Glomerular visceral epithelial cell (primary cell): Measurements from ENCODE around the gene DNAJC7.

Experiments used
- DNase-seq: peaks from one replicate; pipeline ENCODE4 v3.0.0-alpha.2; 2016; ENCODE audit errors: extremely low spot score

The DNAJC7 gene

DNA sequence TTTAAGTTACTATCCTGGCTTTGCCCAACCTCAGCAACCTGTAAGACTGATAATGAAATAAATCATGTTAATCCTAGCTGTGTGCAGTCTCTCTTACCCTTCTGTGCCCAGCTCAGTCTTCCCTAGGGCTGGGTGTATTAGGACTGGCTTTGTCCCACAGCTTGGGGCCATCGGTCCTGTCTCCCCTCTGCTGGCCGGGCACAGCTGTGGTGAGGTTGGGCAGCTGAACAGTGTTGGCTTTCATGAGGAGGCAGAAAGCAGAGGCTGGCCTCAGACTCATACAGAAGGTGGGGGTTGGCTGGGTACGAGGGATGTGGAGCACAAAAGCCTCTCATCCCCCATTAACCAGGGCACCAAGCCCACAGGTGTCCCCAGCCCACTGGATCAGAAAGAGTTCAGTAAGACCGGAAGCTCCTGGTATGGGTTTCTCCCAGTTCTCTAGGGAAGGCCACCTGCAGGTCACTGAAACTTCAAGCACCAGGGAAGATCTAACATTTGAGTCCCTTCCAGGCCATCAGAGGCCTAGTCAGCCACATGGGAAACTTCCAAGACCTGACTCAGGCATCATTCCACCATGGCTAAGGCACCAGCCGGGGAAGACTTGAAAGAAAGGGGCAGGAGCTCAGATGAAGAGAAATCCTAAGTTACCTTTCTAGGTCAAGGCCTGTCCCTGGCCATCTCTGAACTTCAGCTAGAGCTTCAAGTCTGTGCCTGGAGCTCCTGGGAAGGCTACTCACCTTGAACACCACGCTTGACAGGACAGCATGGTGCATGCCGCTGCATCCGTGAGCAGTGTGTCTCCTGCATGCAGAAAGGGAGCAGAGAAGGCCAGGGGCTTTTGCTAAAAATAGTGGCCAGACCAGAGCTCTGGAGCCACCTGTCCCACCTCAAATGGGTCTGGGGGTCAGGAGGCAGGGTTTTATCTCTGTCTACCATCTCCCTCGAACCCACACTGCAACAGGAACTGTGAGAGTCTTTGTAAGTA, 41.8 kb downstream of the DNAJC7 start:
- no peak for DNase-seq

DNA sequence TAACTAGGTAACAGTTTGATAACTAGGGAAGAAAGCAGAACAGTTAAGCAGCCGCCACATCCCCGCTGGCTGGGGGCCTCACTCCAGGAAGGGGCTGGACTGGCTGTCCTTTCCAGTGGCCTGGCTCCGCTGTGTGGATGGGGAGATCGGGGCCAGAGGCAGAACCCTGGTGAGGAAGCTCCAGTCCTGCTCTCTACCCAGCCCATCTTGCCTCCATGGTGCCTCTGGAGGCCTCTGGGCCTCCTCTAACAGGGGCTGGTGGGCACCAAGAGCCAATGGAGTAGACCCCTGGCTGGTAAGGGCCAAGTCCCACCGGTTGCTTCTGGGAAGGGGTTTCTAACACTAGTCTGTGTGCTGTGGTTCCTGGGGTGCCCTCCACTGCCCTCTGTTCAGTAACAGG, 42.6 kb downstream of the DNAJC7 start:
- no peak for DNase-seq

DNA sequence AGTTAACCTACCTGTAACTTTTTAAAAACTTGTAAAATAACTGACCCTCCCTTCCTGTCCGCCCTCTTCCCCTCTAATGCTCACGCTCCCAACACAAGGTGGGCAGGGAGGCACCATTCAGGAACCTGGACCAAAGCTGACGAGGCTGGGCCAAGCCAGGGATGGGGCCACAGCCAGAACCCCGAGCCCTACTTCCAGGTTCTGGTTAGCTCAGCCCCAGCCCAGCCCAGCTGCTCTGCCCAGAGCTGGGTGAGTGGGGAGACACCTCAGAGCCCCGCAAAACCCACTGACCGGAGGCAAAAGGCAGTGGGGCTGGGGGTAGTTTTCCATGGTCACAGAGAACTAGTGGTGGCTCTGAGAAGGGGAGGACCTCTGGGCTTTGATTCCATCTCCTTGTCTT, 43.2 kb downstream of the DNAJC7 start:
- no peak for DNase-seq

DNA sequence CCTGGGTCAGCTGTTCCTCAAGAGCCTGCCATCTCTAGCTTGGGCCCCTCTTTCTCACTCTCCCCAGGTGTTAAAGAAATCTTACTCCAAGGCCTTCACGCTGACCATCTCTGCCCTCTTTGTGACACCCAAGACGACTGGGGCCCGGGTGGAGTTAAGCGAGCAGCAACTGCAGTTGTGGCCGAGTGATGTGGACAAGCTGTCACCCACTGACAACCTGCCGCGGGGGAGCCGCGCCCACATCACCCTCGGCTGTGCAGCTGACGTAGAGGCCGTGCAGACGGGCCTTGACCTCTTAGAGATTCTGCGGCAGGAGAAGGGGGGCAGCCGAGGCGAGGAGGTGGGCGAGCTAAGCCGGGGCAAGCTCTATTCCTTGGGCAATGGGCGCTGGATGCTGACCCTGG, 43.8 kb downstream of the DNAJC7 start:
- DNase-seq = no peak

DNA sequence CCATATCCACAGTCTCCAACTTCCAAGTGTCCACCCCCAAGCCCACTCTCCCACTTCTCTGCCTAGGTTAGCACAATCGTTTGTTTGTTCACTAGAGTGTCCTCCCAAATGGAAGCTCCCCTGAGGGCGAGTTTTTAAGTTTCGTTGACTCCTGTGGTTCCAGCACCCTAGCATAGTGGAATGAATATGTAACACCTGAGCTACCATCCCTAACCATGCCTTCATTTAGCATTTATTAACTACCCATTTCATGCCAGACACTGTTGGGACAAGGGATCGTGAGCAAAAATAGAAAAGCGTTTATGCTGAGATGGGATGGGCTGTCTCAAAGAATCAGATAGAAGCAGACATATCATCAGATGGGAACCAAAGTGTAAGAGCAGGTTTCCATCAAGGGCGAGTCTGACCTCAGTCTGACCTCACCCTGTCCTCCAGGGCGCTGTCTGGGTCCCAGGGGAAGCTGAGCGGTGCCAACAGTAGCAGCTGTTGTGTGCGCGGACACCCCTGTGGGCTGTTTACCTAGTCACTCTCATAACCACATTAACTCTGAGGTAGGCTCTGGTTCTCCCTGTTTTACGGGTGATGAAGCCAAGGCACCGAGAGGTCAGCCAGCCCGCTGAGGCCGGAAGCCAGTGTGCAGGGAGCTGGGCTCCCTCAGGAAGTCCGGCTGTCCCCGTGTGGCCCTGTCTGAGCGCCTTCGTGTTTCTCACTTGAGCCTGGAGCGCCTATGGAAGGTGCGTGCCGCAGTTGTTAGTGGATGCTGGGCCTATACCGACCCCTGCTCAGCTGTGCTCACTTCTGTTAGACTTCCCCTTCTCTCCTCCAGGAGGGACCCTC, 44.5 kb downstream of the DNAJC7 start:
- peak; percentile 73 for DNase-seq

DNA sequence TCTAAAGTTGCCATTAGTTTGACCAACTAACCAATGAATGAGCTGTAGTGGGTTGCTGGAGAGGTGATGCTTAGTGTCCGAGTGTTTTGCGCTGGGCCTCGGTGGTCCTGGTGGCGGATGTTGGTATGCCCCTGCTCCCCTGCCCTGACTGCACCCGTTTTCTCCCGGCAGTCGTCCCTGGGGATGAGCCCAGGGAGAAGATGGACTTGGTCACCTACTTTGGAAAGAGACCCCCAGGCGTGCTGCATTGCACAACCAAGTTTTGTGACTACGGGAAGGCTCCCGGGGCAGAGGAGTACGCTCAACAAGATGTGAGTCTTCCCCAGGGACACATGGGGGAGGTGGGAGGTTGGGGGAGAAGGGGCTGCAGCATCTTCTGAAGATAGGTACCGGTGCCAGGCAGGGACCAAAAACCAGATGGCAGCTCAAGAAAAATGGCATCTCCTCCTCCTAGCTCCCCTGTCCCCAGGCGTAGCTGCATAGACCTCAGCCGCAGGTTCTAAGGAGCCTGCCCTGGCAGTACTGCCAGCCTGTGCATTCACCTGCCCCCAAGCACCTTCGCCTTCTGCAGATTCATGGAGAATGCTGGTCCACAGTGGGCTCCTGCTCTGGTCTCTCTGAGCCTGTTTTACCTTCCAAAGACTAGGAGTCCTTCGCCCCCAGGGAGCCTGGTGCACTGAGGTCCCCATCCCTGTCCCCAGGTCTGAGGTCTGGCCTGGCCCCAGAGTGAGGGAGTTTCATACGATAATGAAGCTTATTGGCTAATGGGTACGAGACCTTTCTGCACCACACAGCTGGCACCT, 45.3 kb downstream of the DNAJC7 start:
- DNase-seq = no peak

DNA sequence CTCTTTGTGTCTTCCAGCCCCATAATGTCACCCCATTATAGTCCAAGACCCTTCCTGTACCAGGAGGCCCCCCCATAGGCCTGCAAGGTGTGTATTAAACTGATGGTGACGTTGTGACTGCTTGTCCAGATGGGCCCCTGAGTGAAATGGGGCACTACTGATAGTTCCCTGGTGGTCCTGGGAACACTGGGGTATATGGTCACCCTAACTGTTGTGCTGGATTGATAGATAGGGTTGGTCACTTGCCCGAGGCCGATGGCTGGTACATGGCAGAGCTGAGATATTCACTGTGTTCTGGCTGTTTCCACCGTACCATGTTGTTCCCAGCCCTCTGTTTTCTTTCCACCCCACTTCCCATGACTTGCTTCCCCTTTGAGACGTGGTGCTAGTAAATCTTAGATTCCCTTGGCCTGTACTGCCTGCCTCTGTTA, 46.3 kb downstream of the DNAJC7 start:
- no peak for DNase-seq

DNA sequence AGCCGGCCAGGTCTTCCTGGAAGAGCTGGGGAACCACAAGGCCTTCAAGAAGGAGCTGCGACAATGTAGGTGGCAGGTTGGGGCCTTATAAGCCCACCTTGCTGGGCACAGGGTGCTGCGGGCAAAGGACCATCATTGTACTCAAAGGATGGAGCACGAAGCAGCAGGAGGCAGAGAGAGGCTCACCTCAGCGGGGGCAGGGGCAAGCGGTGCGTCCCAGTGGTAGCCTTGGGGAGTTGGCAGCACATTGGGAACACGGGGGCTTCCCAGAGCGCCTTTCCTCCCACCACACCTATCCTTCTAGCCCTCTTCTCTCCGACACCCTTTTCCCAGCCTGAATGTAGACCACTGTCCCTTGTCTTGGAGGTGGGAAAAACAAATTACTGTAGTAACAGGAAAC, 48.6 kb downstream of the DNAJC7 start:
- DNase-seq = no peak

DNA sequence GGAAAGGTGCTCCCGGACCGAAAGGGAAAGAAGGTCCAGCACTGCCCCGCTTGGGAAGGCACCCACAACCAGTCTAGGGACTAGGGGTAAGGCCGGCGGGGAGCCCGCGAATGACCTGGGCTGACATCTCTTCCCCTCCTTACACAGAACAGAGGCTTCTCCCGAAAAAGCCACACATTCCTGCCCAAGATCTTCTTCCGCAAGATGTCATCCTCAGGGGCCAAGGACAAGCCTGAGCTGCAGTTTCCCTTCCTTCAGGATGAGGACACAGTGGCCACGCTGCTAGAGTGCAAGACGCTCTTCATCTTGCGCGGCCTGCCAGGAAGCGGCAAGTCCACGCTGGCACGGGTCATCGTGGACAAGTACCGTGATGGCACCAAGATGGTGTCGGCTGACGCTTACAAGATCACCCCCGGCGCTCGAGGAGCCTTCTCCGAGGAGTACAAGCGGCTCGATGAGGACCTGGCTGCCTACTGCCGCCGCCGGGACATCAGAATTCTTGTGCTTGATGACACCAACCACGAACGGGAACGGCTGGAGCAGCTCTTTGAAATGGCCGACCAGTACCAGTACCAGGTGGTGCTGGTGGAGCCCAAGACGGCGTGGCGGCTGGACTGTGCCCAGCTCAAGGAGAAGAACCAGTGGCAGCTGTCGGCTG, 49.2 kb downstream of the DNAJC7 start:
- DNase-seq = no peak

DNA sequence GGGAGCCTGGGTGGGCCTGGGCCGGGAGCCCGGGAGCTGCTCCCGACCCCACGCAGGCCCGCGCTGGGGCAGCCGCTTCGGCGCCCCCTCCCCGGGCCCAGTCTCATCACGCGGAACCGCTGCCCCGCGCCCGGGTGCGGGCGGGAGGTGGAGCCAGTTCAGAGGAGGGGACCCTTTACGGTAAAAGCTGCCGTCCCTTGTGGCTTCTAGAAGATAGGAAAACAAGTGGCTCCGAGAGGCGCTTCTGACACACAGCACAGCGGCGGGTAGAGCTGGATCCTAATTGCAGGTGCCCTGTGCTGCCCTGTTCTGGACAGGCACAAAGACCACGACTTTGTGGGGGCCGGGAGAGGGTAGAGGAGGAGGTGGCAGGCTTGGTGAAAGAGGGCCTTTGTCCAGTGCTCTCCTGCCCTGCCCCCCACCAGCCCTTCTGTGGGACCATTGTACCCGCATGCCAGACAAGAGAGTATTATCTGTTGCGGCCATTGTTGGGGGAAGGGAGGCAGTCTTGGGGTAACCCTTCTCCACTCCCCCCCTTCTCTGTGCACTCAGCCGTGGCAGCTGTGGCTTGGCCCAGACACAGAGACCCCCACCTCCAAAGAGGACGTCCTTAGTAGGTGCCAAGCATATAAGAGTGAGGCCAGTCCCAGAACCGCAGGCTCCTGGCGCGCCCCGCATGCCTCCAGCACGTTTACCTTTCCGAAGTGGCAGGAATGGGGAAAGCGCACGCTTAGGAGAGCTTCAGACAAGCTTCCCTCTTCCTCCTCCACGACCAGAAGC, 49.9 kb downstream of the DNAJC7 start:
- DNase-seq = peak; percentile 28

DNA sequence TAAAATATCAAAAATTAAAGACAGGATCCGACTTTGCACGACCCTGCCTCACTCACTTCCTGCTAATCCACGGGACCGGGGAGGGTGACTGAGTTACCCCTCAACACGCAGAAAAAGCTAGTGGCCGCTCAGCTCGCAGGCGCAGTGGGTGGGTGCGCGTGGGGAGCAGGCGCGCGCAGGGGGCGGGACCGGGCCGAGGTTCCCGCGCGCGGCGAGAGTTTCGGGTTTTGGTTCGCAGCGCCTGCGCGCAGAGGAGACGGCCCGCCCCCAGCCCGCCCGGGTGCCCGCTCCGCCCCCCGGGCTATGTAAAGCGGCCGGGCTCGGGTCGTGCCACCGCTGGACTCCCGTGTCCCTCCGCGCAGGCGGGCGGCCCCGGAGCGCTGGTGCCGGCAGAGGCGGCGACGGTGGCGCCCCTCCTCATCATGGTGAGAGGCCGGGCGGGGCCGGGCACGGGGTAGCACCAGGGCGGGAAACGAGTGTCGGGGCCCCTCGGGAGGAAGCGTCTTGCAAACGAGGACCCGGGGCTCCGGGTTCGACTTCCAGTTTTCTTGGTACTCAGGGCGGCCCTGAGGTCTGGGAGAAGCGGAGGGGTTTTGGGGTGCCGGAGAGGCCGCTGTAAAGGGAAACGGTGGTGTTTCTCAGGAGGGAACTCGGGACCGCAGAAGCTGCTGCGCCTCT, 50.6 kb downstream of the DNAJC7 start, which contains the start of gene CNP:
Gene CNP (plus strand): TSS at position 333 of the 678 bp plus-strand sequence. CDS start 90 bp downstream, at position 423.
- peak; percentile 92 for DNase-seq

DNA sequence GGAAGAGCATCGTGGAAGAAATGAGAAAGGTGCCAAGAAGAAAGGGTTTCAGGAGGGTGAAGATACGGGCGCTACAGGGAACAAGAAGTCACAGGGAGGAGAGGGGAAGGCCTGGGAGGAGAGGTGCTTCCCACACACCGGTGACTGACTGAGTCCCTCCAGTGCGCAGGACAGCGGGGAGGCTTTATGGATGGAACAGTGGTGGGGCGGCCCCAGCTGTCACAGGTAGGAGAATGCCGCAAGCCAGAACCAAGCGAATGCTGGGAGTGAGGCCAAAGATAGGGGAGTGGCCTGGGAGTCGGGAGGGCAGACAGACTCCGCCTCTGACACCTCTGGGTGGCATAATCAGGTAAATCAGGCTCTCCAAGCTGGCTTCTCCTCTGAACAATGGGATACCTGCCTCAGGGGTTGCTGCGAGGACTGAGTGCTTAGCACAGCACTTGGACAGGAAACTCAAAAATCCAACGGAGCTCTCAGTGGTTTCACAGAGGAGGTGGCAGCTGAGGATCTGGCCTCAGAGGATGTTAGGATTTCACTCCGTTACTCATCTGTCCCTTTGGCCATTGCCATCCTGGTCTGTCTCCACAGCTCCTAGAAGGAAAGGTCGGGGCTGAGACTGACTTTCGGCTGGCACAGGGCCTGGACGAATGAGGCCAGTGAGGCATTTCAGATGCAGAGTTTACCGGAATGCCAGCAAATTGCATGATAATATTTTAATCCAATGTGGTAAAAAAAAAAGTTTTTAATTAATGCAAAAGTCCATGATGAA, 51.4 kb downstream of the DNAJC7 start:
- peak; percentile 68 for DNase-seq

DNA sequence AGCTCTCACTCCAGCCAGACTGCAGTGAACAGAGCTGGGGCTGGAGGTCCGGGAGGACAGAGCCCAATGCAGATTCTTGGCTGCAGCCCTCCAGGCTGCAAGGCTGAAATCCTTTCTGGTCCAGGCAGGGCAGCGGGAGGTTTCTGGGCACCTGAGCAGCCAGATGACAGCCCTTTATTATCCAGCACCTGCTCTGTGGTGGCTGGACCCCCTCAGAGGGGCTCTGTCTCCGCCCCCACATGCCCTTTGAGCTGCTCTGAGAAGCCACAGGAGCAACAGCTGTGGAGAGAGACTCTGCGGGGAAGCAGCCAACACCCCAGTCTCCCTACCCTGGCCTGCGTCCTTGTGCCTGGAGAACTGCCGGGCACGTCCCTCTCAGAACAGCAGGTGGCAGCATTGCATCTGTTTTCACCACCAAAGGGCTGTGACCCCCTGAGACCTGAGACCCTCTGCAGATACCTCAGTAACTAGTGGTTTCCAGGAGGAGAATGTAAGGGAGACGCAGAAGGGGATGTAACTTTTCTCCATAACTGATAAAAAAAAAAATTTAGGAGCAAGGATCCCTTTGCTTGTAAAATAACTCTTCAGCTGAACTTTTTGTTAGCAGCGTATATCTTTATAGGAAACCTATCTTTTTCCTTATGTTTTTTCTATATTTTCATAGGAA, 54.3 kb downstream of the DNAJC7 start:
- DNase-seq = peak; percentile 62

DNA sequence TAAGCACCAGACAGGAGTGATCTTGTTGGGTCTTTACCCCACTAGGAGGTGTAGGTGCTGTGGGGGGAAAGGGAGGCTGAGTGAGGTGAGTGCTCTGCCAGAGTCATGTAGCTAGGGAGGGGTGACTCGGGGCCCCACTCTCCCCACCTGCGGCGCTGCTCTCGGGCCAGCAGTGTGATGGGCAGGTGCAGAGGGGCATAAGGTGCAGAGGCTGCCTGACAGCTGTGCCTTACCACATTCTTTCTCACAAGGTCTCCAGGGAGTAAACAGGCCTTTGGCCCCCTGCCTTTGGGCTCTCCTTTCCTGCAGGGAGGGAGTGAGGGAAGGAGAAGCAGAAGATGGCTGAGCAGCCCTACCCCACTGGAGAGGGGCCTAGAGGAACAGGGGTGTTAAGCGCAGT, 55.1 kb downstream of the DNAJC7 start:
- DNase-seq = no peak

DNA sequence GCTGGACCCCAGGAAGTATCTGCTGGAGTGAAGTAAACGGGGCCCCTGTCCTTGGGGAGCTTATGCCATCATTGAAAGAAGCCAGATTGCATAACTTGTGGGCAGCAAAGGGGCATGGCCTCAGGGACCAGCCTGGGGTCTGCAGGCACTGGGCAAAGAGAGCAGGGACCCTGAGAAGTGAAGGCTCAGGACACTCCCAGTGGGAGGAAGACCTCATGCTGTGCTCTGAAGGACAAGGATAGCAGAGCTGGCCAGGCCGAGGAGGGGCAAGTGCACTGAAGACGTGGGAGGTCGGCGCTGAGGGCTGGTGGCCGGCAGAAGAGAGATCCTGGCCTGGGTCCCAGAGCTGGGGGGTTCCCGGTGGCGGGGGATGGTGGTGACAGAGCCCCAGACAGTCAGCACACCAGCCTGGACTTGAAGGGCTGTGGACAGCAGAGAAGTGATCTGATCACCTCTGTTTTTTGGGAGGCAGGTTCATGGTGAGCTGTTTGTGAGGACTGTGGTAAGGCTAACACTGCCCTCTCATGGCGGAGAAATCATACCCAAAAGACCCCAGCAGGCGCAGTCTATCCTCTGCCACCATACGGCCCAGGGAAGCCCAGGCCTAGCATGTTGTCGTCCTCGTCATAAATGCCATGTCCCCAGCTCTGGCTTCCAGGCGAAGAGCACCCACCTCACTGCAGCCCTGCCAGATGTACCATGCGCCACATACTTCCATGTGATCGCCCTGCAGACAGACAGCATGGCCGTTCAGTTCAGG, 57.7 kb downstream of the DNAJC7 start:
- peak; percentile 86 for DNase-seq

DNA sequence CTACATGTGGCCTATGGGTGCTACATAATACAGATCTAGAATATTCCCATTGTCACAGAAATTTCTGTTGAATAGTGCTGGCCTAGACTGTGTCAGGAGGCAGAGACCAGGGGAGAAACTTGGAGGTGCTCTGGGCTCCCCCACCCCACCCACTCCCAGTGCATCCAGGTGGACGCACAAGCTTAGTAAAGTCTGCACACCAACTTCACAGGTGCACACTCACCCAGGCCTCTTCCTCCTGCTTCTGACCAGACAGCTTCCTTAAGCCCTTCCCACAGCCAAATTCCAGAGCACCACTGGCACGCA, 58.3 kb downstream of the DNAJC7 start:
- DNase-seq = no peak

DNA sequence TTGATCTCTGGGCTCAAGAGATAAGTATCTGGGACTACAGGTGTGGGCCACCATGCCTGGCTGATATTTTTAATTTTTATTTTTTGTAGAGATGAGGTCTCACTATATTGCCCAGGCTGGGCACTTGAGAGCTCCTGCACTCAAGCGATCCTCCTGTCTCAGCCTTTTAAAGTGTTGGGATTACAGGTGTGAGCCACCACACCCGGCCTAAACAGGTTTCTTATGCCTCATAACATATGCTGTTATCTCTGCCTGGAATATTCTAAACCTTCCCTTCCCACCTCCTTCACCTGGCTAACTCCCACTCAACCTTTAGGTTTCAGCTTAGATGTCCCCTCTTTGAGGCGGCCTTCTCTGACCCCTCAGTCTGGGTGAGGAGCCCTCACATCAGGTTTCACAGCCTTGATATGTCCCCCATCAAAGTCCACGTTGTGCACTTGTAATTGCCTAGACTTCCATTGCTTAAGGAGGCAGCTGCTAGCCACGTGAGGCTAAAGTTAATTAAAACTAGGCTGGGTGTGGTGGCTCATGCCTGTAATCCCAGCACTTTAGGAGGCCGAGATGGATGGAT, 59.3 kb downstream of the DNAJC7 start:
- no peak for DNase-seq
